ENCODE measurements around the gene SPTBN1. TPM values are rescaled to one million over a fixed set of nuclear protein-coding genes. Genes with fewer than 3 reads are reported as not detected.

The SPTBN1 gene
- total RNA-seq, 4 donors from 2014 or later, result 171 to 293 (median 247) TPM

DNA sequence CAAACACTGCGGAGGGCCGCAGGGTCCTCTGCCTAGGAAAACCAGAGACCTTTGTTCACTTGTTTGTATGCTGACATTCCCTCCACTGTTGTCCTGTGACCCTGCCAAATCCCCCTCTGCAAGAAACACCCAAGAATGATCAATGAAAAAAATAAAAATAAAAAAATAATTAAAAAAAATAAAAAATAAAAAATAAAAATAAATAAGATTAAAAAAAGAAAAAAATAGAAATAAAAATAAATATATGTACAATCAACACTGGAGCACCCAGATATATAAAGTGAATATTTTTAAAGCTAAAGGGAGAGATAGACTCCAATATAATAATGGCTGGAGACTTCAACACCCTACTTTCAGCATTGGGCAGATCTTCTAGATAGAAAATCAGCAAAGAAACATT is 243.5 kb downstream of the SPTBN1 start:
- Histone ChIP-seq H3K27me3 (no peaks in the 10 kb centered on the region), H3K27ac (no peak overlapping the region), H3K4me3 (no peak overlapping the region), H3K36me3 (no peaks in the 10 kb centered on the region), H3K9me3 (no peaks in the 10 kb centered on the region), H3K4me1 (no peaks in the 10 kb centered on the region)
- DNase-seq, result no peak
- TF ChIP-seq, protein P1, sequence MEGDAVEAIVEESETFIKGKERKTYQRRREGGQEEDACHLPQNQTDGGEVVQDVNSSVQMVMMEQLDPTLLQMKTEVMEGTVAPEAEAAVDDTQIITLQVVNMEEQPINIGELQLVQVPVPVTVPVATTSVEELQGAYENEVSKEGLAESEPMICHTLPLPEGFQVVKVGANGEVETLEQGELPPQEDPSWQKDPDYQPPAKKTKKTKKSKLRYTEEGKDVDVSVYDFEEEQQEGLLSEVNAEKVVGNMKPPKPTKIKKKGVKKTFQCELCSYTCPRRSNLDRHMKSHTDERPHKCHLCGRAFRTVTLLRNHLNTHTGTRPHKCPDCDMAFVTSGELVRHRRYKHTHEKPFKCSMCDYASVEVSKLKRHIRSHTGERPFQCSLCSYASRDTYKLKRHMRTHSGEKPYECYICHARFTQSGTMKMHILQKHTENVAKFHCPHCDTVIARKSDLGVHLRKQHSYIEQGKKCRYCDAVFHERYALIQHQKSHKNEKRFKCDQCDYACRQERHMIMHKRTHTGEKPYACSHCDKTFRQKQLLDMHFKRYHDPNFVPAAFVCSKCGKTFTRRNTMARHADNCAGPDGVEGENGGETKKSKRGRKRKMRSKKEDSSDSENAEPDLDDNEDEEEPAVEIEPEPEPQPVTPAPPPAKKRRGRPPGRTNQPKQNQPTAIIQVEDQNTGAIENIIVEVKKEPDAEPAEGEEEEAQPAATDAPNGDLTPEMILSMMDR (IDR thresholded peaks at IDR 0.05), result no peak
- TF ChIP-seq POLR2A (IDR thresholded peaks at IDR 0.05), result no peak

DNA sequence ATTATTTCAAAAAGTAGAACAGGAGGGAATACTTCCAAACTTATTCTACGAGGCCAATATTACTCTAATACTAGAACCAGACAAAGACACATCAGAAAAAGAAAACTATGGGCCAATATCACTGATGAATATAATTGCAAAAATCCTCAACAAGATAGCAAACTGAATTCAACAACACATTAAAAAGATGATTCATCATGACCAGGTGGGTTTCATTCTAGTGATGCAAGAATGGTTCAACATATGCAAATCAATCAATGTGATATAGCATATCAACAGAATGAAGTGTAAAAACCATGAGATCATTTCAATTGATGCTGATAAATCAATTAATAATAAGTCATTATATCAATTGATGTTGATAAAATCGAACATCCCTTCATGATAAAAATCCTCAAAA is 244.9 kb downstream of the SPTBN1 start:
- Histone ChIP-seq H3K36me3 (no peaks in the 10 kb centered on the region), H3K4me3 (no peak overlapping the region), H3K9me3 (no peaks in the 10 kb centered on the region), H3K4me1 (no peaks in the 10 kb centered on the region), H3K27ac (no peak overlapping the region), H3K27me3 (no peaks in the 10 kb centered on the region)
- TF ChIP-seq, protein P1 (IDR thresholded peaks at IDR 0.05), result no peak
- DNase-seq, result no peak

DNA sequence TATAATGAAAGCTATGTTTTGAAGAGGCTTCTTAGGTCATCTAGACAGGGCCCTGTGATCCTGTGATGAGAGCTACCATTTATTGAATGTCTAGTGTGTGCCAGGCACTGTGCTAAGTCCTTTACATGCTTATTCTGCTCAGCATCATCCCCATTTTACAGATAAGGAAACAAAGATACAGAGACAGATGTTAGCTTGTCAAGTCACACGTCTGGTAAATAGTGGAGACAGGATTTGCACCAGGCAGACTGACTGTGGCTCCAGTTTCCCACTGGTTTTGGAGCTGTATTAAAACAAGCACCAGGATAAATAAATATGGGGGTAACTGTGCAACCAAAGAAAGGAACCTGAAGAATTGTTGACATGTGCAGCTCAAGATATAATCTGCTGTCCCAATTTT is 248.1 kb downstream of the SPTBN1 start:
- no peaks in the 10 kb centered on the region for H3K9me3 ChIP-seq
- H3K36me3 ChIP-seq, result no peaks in the 10 kb centered on the region
- DNase-seq, result no peak
- H3K4me1 ChIP-seq, result peaks cover 0 to 10% (median 0%) of the 10 kb centered on the region in 4 donors
- no peak overlapping the region for H3K27ac ChIP-seq
- H3K4me3 ChIP-seq, result no peak overlapping the region
- no peaks in the 10 kb centered on the region for H3K27me3 ChIP-seq
- no peak for TF ChIP-seq POLR2A (IDR thresholded peaks at IDR 0.05)
- TF ChIP-seq, protein P1 (IDR thresholded peaks at IDR 0.05), result no peak

DNA sequence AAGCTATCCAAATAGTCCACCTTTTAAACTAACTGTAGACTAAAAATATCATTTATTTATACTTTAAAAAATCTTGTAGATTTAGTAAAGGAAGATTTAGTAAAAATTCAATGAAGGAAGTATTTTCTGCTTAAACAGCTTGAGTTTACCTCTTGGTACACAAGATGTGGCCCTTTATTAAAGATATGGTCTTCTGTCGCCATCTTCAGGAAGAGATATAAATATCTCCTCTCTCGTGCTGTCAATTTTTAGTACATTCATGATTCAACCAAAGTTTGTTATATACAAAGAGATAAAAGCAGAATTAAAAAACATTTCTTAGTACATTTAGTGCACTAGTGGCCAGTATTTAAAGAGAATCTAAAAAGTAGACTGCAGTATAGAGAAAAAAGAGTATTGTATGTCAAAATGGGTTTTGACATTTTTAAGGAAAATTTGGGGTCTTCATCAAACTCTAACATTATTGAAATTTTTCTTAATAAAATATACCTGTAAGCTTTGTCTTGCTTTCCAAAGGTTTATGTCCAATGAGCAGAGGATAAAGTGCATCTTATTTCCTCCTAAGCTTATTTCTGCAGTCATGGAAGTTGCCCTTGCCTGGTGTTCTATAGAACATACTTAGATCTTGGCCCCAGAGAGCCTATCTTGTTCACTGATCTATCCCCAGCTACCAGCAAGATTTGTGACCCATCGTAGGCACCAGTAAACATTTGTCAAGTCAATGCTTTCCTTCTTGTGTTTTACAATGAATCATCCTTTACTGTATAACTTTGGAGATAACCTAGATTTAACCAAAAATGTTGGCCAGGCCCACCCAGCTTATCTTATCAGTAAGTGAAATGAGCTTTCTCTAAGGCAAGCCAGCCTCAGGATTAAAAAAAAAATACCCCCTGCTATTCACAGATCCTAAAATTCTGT is 248.8 kb downstream of the SPTBN1 start:
- Histone ChIP-seq H3K27me3 (no peaks in the 10 kb centered on the region), H3K9me3 (no peaks in the 10 kb centered on the region), H3K4me3 (no peak overlapping the region), H3K27ac (no peak overlapping the region), H3K4me1 (peaks cover 0 to 12% (median 0%) of the 10 kb centered on the region in 4 donors), H3K36me3 (no peaks in the 10 kb centered on the region)
- no peak for DNase-seq
- TF ChIP-seq, protein P1 (IDR thresholded peaks at IDR 0.05), result peak; percentile 26 to 84 (median 68)
- no peak for TF ChIP-seq POLR2A (IDR thresholded peaks at IDR 0.05)

DNA sequence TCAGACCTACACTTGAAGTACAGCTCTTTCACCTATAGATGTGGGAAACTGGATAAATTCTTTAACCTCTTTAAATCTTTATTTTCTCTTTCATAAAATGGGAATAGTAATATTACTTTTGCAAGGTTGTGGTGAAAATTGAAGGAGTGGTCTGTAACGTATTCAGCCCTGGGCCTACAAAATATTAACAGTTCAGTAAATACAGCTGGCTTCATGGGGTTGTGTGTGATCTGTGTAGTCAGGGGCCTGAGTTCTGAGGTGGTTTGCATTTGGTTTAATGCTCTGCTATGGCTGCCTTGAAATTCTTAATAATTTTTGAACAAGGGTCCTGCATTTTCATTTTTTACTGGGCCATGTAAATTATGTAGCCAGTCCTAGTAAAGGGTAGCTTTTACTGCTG is 250.5 kb downstream of the SPTBN1 start:
- H3K4me3 ChIP-seq, result no peak overlapping the region
- DNase-seq, result no peak
- H3K27me3 ChIP-seq, result no peaks in the 10 kb centered on the region
- H3K9me3 ChIP-seq, result no peaks in the 10 kb centered on the region
- TF ChIP-seq, protein P1 (IDR thresholded peaks at IDR 0.05), result no peak
- TF ChIP-seq POLR2A (IDR thresholded peaks at IDR 0.05), result no peak
- no peak overlapping the region for H3K27ac ChIP-seq
- H3K36me3 ChIP-seq, result no peaks in the 10 kb centered on the region
- H3K4me1 ChIP-seq, result peaks cover 0 to 12% (median 0%) of the 10 kb centered on the region in 4 donors
